IMR-90 (cell line): ENCODE results near the gene ANOS1. TPM values are rescaled to one million over a fixed set of nuclear protein-coding genes. Genes with fewer than 3 reads are reported as not detected.

ENCODE experiments used
- ATAC-seq: fragments of 200-7000 bp; cut with Tn5 transposase; 2 replicates; pipeline ENCODE4 v1.9.1; 2020; ENCODE audit warnings: low read depth, mild to moderate bottlenecking, moderate library complexity
- BruUV-seq: library from RNA; stranded (reverse); fragments of 400-500 nt; replicated peaks from 2 replicates; lab custom pipeline; 2021; lab: Mats Ljungman, UMichigan
- CTCF ChIA-PET: fragments of 300-600 bp; formaldehyde crosslinking; extraction: SDS; loops from one replicate; lab custom pipeline; 2021; ENCODE audit warnings: antibody characterized with exemption; lab: Yijun Ruan, JAX
- POLR2A ChIA-PET: fragments of 300-600 bp; sonication (Branson Sonifier 250); formaldehyde crosslinking; loops from one replicate; lab custom pipeline; 2022; ENCODE audit warnings: antibody characterized with exemption; ENCODE audit not compliant: unreplicated experiment; lab: Charles Lee
- DNase-seq: peaks from one replicate; pipeline ENCODE4 v3.0.0; 2013
- H2AFZ ChIP-seq: replicated peaks from 2 replicates; pipeline ENCODE3; 2013; ENCODE audit warnings: low read length, mild to moderate bottlenecking; ENCODE audit not compliant: poor library complexity
- H2AK5ac ChIP-seq: 2 replicates; pipeline ENCODE4 v1.6.1; 2013; ENCODE audit warnings: low read depth, low read length, inconsistent platforms
- H2AK9ac ChIP-seq: replicated peaks from 2 replicates; pipeline ENCODE3; 2013; ENCODE audit warnings: mild to moderate bottlenecking, low read depth, low read length, moderate library complexity; ENCODE audit not compliant: poor library complexity
- H2BK120ac ChIP-seq: 2 replicates; pipeline ENCODE4 v1.6.1; 2013; ENCODE audit warnings: low read depth, low read length, inconsistent platforms
- H2BK15ac ChIP-seq: 3 replicates; pipeline ENCODE4 v1.6.1; 2013; ENCODE audit warnings: low read depth, low read length, inconsistent platforms
- H2BK20ac ChIP-seq: 2 replicates; pipeline ENCODE4 v1.6.1; 2013; ENCODE audit warnings: low read depth, mild to moderate bottlenecking, inconsistent platforms, low read length, moderate library complexity
- H2BK5ac ChIP-seq: 2 replicates; pipeline ENCODE4 v1.6.1; 2013; ENCODE audit warnings: mild to moderate bottlenecking, low read depth, low read length, inconsistent platforms; ENCODE audit not compliant: poor library complexity, severe bottlenecking
- H3K14ac ChIP-seq: replicated peaks from 2 replicates; pipeline ENCODE4 v1.6.1; 2013; ENCODE audit warnings: low read depth, low read length, inconsistent platforms
- H3K18ac ChIP-seq: 2 replicates; pipeline ENCODE4 v1.6.1; 2013; ENCODE audit warnings: low read depth, low read length, control low read depth
- H3K23ac ChIP-seq: 2 replicates; pipeline ENCODE4 v1.6.1; 2013; ENCODE audit warnings: low read depth, low read length, inconsistent platforms
- H3K27ac ChIP-seq: 2 replicates; pipeline ENCODE4 v1.5.1; 2013; ENCODE audit warnings: mild to moderate bottlenecking, control low read depth, low read length; ENCODE audit not compliant: insufficient read depth
- H3K27me3 ChIP-seq: 2 replicates; pipeline ENCODE4 v1.6.1; 2013; ENCODE audit warnings: low read length; ENCODE audit not compliant: control insufficient read depth, insufficient read depth
- H3K36me3 ChIP-seq: 2 replicates; pipeline ENCODE4 v1.6.1; 2013; ENCODE audit warnings: low read length, mixed read lengths; ENCODE audit not compliant: control insufficient read depth, insufficient read depth
- H3K4ac ChIP-seq: 2 replicates; pipeline ENCODE4 v1.6.1; 2013; ENCODE audit warnings: low read depth, low read length, inconsistent platforms
- H3K4me1 ChIP-seq: 2 replicates; pipeline ENCODE4 v1.6.1; 2013; ENCODE audit warnings: low read length, mixed read lengths; ENCODE audit not compliant: control insufficient read depth, insufficient read depth
- H3K4me2 ChIP-seq: 2 replicates; pipeline ENCODE4 v1.6.1; 2013; ENCODE audit warnings: low read depth, mild to moderate bottlenecking, control low read depth, low read length, moderate library complexity
- H3K4me3 ChIP-seq: 2 replicates; pipeline ENCODE4 v1.5.1; 2013; ENCODE audit warnings: low read depth, mild to moderate bottlenecking, control low read depth, low read length, moderate library complexity; ENCODE audit not compliant: insufficient read depth
- H3K56ac ChIP-seq: 2 replicates; pipeline ENCODE4 v1.6.1; 2013; ENCODE audit warnings: low read length, inconsistent platforms; ENCODE audit not compliant: insufficient read depth; ENCODE audit errors: extremely low read depth
- H3K79me1 ChIP-seq, 2 experiments: 2 replicates each; pipeline ENCODE4 v1.6.1; 2013; ENCODE audit warnings: low read length in 2 of 2, inconsistent platforms in 1 of 2, low read depth in 1 of 2
- H3K9ac ChIP-seq: 2 replicates; pipeline ENCODE4 v1.6.1; 2013; ENCODE audit warnings: low read depth, low read length, control low read depth
- H3K9me1 ChIP-seq: 2 replicates; pipeline ENCODE4 v1.6.1; 2013; ENCODE audit warnings: low read length, inconsistent platforms; ENCODE audit not compliant: insufficient read depth
- H3K9me3 ChIP-seq: 2 replicates; pipeline ENCODE4 v1.6.1; 2013; ENCODE audit warnings: low read length; ENCODE audit not compliant: control insufficient read depth, insufficient read depth
- H4K20me1 ChIP-seq: 2 replicates; pipeline ENCODE4 v1.6.1; 2013; ENCODE audit warnings: low read length, inconsistent platforms; ENCODE audit not compliant: insufficient read depth
- H4K5ac ChIP-seq: 2 replicates; pipeline ENCODE4 v1.6.1; 2013; ENCODE audit warnings: mild to moderate bottlenecking, low read depth, low read length, control low read depth
- H4K8ac ChIP-seq, 2 experiments: 2 replicates each; pipeline ENCODE4 v1.6.1; 2013; ENCODE audit warnings: low read depth in 2 of 2, low read length in 2 of 2, control low read depth in 1 of 2, inconsistent platforms in 1 of 2
- H4K91ac ChIP-seq: 2 replicates; pipeline ENCODE4 v1.6.1; 2013; ENCODE audit warnings: low read depth, low read length, inconsistent platforms; ENCODE audit not compliant: insufficient read depth
- POLR2A ChIP-seq: IDR thresholded peaks from 2 replicates; pipeline ENCODE4 v1.6.1; 2012; ENCODE audit warnings: mild to moderate bottlenecking, low read depth, low read length
- RCOR1 ChIP-seq: IDR thresholded peaks from 2 replicates; pipeline ENCODE4 v1.6.1; 2012; ENCODE audit warnings: mild to moderate bottlenecking, low read length, improper control_type of control experiment; ENCODE audit not compliant: insufficient replicate concordance
- dilution Hi-C: fragments of 300-500 bp; cut with HindIII; formaldehyde crosslinking; loops from one replicate; pipeline ENCODE4 v1.14.3; 2018; ENCODE audit warnings: low sequenced_read_pairs; ENCODE audit not compliant: unreplicated experiment
- in situ Hi-C: fragments of 300-500 bp; cut with MboI; formaldehyde crosslinking; loops from 3 replicates; pipeline ENCODE4 v1.14.3; 2019; ENCODE audit warnings: low sequenced_read_pairs, inconsistent platforms, mixed read lengths
- intact Hi-C: fragments of 100-400 bp; cut with micrococcal nuclease; formaldehyde crosslinking; loops from 2 replicates; pipeline ENCODE4 v1.10.0; 2022
- polyA plus RNA-seq, 3 experiments: library from polyadenylated mRNA; depleted of rRNA; stranded (reverse); fragments of >200 nt; gene quantifications; 2 replicates each; pipeline ENCODE4 v1.2.3, GENCODE V29; 2012; ENCODE audit warnings: low replicate concordance in 1 of 3
- total RNA-seq: library from RNA; depleted of rRNA; stranded (reverse); fragments of >200 nt; gene quantifications from 2 replicates; pipeline ENCODE4 v1.2.3, GENCODE V29; 2012

Gene ANOS1
- total and polyA plus RNA-seq, 2 of the 4 experiments (the other 2 are of a cell fraction) = under 0.01 to 0.17 TPM

DNA sequence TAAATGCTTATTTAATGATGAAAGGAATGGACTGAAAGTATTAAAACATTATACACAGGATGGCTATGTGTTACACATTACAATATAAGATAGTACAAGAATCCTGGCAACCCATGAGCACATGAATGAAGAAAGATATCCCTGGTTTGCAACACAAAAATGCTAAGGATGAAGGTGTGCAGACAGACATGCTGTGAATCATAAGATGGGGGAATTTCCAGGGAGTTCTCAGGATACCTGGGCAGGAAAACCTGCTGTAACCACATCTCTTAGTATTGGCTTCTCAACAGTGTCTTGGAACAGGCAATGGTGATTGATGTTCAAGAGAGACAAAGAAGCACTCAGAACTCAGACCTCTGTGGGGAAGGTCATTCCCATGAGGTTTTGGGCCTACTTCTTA lies 23.9 kb upstream of the ANOS1 start:
- no peak overlapping the region for H2AFZ ChIP-seq
- H3K4me3 ChIP-seq = no peak overlapping the region
- CTCF ChIA-PET = no interaction called here
- H3K4ac ChIP-seq = no peak overlapping the region
- no peak overlapping the region for H3K27ac ChIP-seq
- H2BK20ac ChIP-seq = no peak overlapping the region
- no peak overlapping the region for H3K9ac ChIP-seq
- ATAC-seq (no peak), DNase-seq (no peak)
- no peak overlapping the region for H4K8ac ChIP-seq
- no TSS peak for BruUV-seq
- H4K20me1 ChIP-seq = no peaks in the 10 kb centered on the region
- no peak overlapping the region for H3K18ac ChIP-seq
- in situ Hi-C loops (no loop called here), dilution Hi-C loops (no loop called here), intact Hi-C loops (no loop called here)
- no peak overlapping the region for H4K91ac ChIP-seq
- no peak overlapping the region for H2AK9ac ChIP-seq
- no peaks in the 10 kb centered on the region for H3K4me1 ChIP-seq
- no peaks in the 10 kb centered on the region for H3K9me1 ChIP-seq
- no peak overlapping the region for H2BK120ac ChIP-seq
- H3K27me3 ChIP-seq = no peaks in the 10 kb centered on the region
- no peak overlapping the region for H2BK5ac ChIP-seq
- no peaks in the 10 kb centered on the region for H3K79me1 ChIP-seq
- no peaks in the 10 kb centered on the region for H3K9me3 ChIP-seq
- peak overlapping the region; percentile 48; the same call in 1 of the 3 replicates for H2BK15ac ChIP-seq
- no peaks in the 10 kb centered on the region for H3K36me3 ChIP-seq
- no peak overlapping the region for H3K14ac ChIP-seq
- H3K56ac ChIP-seq = no peak overlapping the region
- H2AK5ac ChIP-seq = no peak overlapping the region
- no peak overlapping the region for H3K4me2 ChIP-seq
- H3K23ac ChIP-seq = no peak overlapping the region
- TF ChIP-seq RCOR1 (no peak), POLR2A (no peak)
- POLR2A ChIA-PET = no interaction called here
- H4K5ac ChIP-seq = no peak overlapping the region
